GM19099 (cell line): Measurements from ENCODE around the gene WDR13.
A peak's percentile ranks its signal among the peaks of the same experiment; 100 is the strongest.

Experiments used
- POLR2A ChIP-seq: IDR thresholded peaks from 3 replicates; pipeline ENCODE4 v1.6.1; 2011; ENCODE audit warnings: low read depth; ENCODE audit not compliant: insufficient read length; ENCODE audit errors: extremely low read depth

Gene WDR13

GRCh38 chrX:48597353-48598264 lies at the start of gene WDR13:
Gene WDR13 (plus strand): TSS chrX:48597492. CDS start chrX:48597997, 505 bp downstream.
- TF ChIP-seq POLR2A: peak; percentile 69

GRCh38 chrX:48548871-48549270 lies 48.4 kb upstream of the WDR13 start:
- TF ChIP-seq POLR2A: no peak

DNA sequence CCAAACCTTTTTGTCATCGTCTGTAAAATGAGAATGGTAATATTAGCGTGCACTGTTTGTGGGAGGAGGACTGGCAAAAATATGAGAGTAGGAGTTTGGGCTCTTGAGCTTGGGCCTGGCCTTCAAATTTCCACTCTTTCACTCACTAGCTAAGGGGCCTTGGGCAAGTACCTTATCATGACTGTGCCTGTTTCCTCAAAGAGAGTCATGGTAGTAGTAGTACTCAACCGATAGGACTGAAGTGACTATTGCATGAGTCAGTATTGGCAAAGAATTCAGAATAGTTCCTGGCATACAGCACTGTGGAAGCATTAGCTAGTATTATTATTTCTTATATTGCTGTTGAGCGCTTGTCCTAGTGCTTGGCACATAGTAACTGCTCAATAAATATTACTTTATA lies 39.0 kb upstream of the WDR13 start:
- TF ChIP-seq POLR2A: no peak

GRCh38 chrX:48559636-48560035 lies 37.7 kb upstream of the WDR13 start:
- no peak for TF ChIP-seq POLR2A

DNA sequence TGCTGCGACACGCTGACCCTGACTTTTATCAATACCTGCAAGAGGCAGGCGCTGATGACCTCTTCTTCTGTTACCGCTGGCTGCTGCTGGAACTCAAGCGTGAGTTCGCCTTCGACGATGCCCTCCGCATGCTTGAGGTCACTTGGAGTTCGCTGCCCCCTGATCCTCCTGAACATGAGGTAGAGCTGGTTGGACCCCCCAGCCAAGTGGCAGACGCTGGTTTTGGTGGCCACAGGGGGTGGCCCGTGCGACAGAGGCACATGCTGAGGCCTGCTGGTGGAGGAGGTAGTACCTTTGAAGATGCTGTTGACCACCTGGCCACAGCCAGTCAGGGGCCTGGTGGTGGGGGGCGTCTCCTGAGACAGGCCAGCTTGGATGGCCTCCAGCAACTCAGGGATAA lies 37.2 kb upstream of the WDR13 start:
- no peak for TF ChIP-seq POLR2A

GRCh38 chrX:48560681-48561080 lies 36.6 kb upstream of the WDR13 start:
- no peak for TF ChIP-seq POLR2A

GRCh38 chrX:48569958-48570357 lies 27.3 kb upstream of the WDR13 start:
- TF ChIP-seq POLR2A: no peak

DNA sequence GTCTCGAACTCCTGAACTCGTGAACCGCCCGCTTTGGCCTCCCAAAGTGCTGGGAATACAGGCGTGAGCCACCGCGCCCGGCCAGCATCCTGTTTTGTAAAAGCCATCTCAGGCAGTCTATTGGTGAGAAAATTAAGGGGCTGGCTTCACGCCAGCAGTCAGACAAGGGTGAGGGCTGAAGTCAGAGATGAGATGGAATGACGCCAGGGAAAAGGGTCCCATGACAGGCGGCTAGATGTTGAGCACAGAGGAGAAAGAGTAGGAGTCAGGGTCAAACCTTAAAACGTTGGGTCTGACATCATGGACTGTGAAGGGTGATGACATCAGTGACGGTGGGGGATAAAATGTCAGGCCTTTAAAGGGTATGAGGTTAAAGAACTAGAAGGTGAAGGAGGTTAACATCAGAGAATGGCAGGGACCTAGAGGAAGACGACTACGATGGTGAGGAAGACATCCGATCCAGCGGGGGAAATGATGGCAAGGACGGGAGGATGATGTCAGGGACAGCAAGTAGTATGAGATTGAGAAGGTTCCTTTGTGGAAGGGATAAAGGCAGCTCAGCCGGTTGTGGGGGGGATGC lies 23.5 kb upstream of the WDR13 start:
- TF ChIP-seq POLR2A: no peak

GRCh38 chrX:48574270-48575266 lies 22.7 kb upstream of the WDR13 start, which contains the start of gene RBM3:
Gene RBM3 (plus strand): TSS chrX:48574484. CDS start chrX:48575181, 697 bp downstream.
- peak; percentile 86 for TF ChIP-seq POLR2A

- peak; percentile 3 for TF ChIP-seq POLR2A
Measured at GRCh38 chrX:48575642-48576041, 21.6 kb upstream of the WDR13 start.

DNA sequence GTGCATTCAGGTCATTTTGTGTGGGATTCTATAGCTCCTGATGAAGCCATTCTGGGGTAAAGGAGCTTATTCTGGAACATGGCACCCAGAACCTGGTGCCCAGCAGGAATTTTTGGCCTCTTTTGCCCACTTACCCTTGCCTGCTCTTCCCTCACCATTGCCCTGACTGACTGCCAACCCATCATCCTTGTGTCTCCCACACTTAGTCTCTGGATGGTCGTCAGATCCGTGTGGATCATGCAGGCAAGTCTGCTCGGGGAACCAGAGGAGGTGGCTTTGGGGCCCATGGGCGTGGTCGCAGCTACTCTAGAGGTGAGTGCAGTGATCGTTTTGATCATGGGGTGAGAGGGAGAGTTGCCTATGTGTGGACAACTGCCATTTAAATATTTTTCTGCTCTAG lies 21.2 kb upstream of the WDR13 start:
- no peak for TF ChIP-seq POLR2A

- no peak for TF ChIP-seq POLR2A
Measured at GRCh38 chrX:48578661-48579128, 18.6 kb upstream of the WDR13 start.

- no peak for TF ChIP-seq POLR2A
Measured at GRCh38 chrX:48579259-48579658, 18.0 kb upstream of the WDR13 start.

GRCh38 chrX:48580662-48581061 lies 16.6 kb upstream of the WDR13 start:
- TF ChIP-seq POLR2A: no peak

DNA sequence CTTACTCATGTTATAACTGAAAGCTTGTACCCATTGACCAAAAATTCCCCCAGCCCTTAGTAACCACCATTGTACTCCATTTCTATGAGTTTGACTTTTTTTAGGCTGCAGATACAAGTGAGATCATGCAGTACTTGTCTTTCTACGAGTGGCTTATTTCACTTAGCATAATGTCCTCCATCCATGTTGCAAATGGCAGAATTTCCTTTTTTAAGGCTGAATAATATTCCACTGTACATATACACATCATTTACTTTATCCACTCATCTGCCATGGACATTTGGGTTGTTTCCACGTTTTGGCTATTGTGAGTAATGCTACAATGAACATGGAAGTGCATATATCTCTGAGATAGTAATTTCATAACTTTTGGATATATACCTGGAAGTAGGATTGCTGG lies 12.6 kb upstream of the WDR13 start:
- TF ChIP-seq POLR2A: no peak
